HepG2 (cell line): ENCODE data around the gene MED9. TPM values are rescaled to one million over a fixed set of nuclear protein-coding genes. Genes with fewer than 3 reads are reported as not detected.

Experiments used
- FOXA3 ChIP-seq: IDR thresholded peaks from 2 replicates; pipeline ENCODE4 v1.6.1; 2016; ENCODE audit warnings: missing genetic modification reagents, missing compliant biosample characterization
- HNRNPL ChIP-seq: fragments of 200-400 bp; formaldehyde crosslinking; IDR thresholded peaks from 2 replicates; pipeline ENCODE4 v1.6.1; 2017; ENCODE audit warnings: mild to moderate bottlenecking, low read depth, low read length
- JUNB ChIP-seq: sonication (generic); formaldehyde crosslinking; IDR thresholded peaks from 2 replicates; pipeline ENCODE4 v1.8.0; 2022; ENCODE audit warnings: missing genetic modification reagents, mild to moderate bottlenecking, borderline replicate concordance
- MYNN ChIP-seq: sonication (generic); formaldehyde crosslinking; IDR thresholded peaks from 2 replicates; pipeline ENCODE4 v1.4.0; 2020; ENCODE audit warnings: mild to moderate bottlenecking, low read depth, missing genetic modification reagents
- RBM22 ChIP-seq: fragments of 200-400 bp; formaldehyde crosslinking; optimal IDR thresholded peaks from 2 replicates; pipeline ENCODE3; 2017; ENCODE audit warnings: mild to moderate bottlenecking, low read length, moderate library complexity
- SALL2 ChIP-seq: sonication (generic); formaldehyde crosslinking; IDR thresholded peaks from 2 replicates; pipeline ENCODE4 v1.8.1; 2023; ENCODE audit warnings: mild to moderate bottlenecking, missing genetic modification reagents, inconsistent platforms
- SRSF9 ChIP-seq: fragments of 200-400 bp; formaldehyde crosslinking; IDR thresholded peaks from 2 replicates; pipeline ENCODE4 v1.6.1; 2018; ENCODE audit warnings: borderline replicate concordance, mild to moderate bottlenecking, low read depth, low read length; ENCODE audit not compliant: insufficient read depth, poor library complexity, severe bottlenecking
- TIGD3 ChIP-seq: sonication (generic); formaldehyde crosslinking; IDR thresholded peaks from 2 replicates; pipeline ENCODE4 v1.5.1; 2020; ENCODE audit warnings: mild to moderate bottlenecking, missing genetic modification reagents, borderline replicate concordance
- ZFP82 ChIP-seq: sonication (generic); formaldehyde crosslinking; IDR thresholded peaks from 2 replicates; pipeline ENCODE4 v1.5.1; 2020; ENCODE audit warnings: mild to moderate bottlenecking, missing genetic modification reagents, borderline replicate concordance
- ZNF282 ChIP-seq: fragments of 450-650 bp; IDR thresholded peaks from 2 replicates; pipeline ENCODE4 v1.6.1; 2018; ENCODE audit not compliant: partially characterized antibody
- ZNF296 ChIP-seq: sonication (generic); formaldehyde crosslinking; conservative IDR thresholded peaks from 2 replicates; pipeline ENCODE4 v1.5.0; 2020; ENCODE audit warnings: mild to moderate bottlenecking, missing genetic modification reagents
- ZNF552 ChIP-seq: sonication (generic); formaldehyde crosslinking; IDR thresholded peaks from 2 replicates; pipeline ENCODE4 v1.9.0; 2022; ENCODE audit warnings: missing genetic modification reagents, mild to moderate bottlenecking, borderline replicate concordance
- ZNF567 ChIP-seq: sonication (generic); formaldehyde crosslinking; IDR thresholded peaks from 2 replicates; pipeline ENCODE4 v1.8.1; 2023; ENCODE audit warnings: mild to moderate bottlenecking, missing genetic modification reagents, borderline replicate concordance
- ZNF609 ChIP-seq: sonication (generic); formaldehyde crosslinking; IDR thresholded peaks from 2 replicates; pipeline ENCODE4 v1.4.0; 2020; ENCODE audit warnings: mild to moderate bottlenecking, missing genetic modification reagents, borderline replicate concordance
- polyA plus RNA-seq, 8 experiments: library from polyadenylated mRNA; depleted of rRNA in 3 of 8; stranded (reverse) in 7 of 8; unstranded in 1 of 8; fragments of >200 nt; fragmentation: Illumina TruSeq in 4 of 8; extraction: Trizol in 4 of 8; gene quantifications; 2 replicates each; pipeline versions ENCODE4 v1.2.1 to v1.2.3, GENCODE V29; 2011 to 2016; ENCODE audit warnings: low read depth in 4 of 8, missing spikeins in 1 of 8, mixed read lengths in 1 of 8; ENCODE audit not compliant: insufficient read depth in 1 of 8
- total RNA-seq, 5 experiments: library from RNA; depleted of rRNA; stranded (reverse); fragments of >200 nt; fragmentation: Illumina TruSeq; extraction: Trizol; gene quantifications; 2 replicates each; pipeline ENCODE4 v1.2.3, GENCODE V29; 2016; ENCODE audit warnings: low read depth in 1 of 5
- TF ChIP-seq, protein P1 (sequence below): IDR thresholded peaks from 2 replicates; pipeline ENCODE4 v1.6.1; 2012; ENCODE audit warnings: low read length, improper control_type of control experiment
- TF ChIP-seq, protein P2 (sequence below): sonication (generic); formaldehyde crosslinking; IDR thresholded peaks from 2 replicates; pipeline ENCODE4 v1.8.1; 2023; ENCODE audit warnings: mild to moderate bottlenecking, missing genetic modification reagents, borderline replicate concordance
- TF ChIP-seq, protein P3 (sequence below): sonication (generic); formaldehyde crosslinking; conservative IDR thresholded peaks from 2 replicates; pipeline ENCODE4 v1.8.0; 2022; ENCODE audit warnings: mild to moderate bottlenecking, moderate library complexity, missing genetic modification reagents

The MED9 gene
- total and polyA plus RNA-seq, 2 of the 13 experiments (the other 11 are each of a cell fraction or from before 2014, with no cell fraction given) = 11.9 to 15.1 TPM

GRCh38 chr17:17533901-17534441 lies 57.2 kb downstream of the MED9 start (continued):
- TF ChIP-seq, protein P1, sequence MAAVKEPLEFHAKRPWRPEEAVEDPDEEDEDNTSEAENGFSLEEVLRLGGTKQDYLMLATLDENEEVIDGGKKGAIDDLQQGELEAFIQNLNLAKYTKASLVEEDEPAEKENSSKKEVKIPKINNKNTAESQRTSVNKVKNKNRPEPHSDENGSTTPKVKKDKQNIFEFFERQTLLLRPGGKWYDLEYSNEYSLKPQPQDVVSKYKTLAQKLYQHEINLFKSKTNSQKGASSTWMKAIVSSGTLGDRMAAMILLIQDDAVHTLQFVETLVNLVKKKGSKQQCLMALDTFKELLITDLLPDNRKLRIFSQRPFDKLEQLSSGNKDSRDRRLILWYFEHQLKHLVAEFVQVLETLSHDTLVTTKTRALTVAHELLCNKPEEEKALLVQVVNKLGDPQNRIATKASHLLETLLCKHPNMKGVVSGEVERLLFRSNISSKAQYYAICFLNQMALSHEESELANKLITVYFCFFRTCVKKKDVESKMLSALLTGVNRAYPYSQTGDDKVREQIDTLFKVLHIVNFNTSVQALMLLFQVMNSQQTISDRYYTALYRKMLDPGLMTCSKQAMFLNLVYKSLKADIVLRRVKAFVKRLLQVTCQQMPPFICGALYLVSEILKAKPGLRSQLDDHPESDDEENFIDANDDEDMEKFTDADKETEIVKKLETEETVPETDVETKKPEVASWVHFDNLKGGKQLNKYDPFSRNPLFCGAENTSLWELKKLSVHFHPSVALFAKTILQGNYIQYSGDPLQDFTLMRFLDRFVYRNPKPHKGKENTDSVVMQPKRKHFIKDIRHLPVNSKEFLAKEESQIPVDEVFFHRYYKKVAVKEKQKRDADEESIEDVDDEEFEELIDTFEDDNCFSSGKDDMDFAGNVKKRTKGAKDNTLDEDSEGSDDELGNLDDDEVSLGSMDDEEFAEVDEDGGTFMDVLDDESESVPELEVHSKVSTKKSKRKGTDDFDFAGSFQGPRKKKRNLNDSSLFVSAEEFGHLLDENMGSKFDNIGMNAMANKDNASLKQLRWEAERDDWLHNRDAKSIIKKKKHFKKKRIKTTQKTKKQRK = no peak
- TF ChIP-seq ZNF567 (CRISPR knock-in tag) = no peak
- no peak for TF ChIP-seq TIGD3 (CRISPR knock-in tag)
- no peak for TF ChIP-seq ZFP82 (CRISPR knock-in tag)
- TF ChIP-seq MYNN (CRISPR knock-in tag) = no peak
- TF ChIP-seq ZNF296 (CRISPR knock-in tag) = no peak
- no peak for TF ChIP-seq SALL2 (CRISPR knock-in tag)
- TF ChIP-seq ZNF609 (CRISPR knock-in tag) = peak; percentile 99
- TF ChIP-seq ZNF282 = no peak
- no peak for TF ChIP-seq RBM22
- TF ChIP-seq, protein P2, sequence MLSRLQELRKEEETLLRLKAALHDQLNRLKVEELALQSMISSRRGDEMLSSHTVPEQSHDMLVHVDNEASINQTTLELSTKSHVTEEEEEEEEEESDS (CRISPR knock-in tag) = no peak
- TF ChIP-seq ZNF552 = no peak; the same call in 1 of the 2 replicates
- no peak for TF ChIP-seq SRSF9
- TF ChIP-seq JUNB (CRISPR knock-in tag) = peak; percentile 72; the same call in 1 of the 2 replicates
- TF ChIP-seq, protein P3, sequence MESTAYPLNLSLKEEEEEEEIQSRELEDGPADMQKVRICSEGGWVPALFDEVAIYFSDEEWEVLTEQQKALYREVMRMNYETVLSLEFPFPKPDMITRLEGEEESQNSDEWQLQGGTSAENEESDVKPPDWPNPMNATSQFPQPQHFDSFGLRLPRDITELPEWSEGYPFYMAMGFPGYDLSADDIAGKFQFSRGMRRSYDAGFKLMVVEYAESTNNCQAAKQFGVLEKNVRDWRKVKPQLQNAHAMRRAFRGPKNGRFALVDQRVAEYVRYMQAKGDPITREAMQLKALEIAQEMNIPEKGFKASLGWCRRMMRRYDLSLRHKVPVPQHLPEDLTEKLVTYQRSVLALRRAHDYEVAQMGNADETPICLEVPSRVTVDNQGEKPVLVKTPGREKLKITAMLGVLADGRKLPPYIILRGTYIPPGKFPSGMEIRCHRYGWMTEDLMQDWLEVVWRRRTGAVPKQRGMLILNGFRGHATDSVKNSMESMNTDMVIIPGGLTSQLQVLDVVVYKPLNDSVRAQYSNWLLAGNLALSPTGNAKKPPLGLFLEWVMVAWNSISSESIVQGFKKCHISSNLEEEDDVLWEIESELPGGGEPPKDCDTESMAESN = peak; percentile 86; the same call in 1 of the 2 replicates
- TF ChIP-seq HNRNPL = no peak
- peak; percentile 100 for TF ChIP-seq FOXA3 (CRISPR knock-in tag)
